Natural killer cell (primary cell): ENCODE measurements around the gene TLR4. TPM values are rescaled to one million over a fixed set of nuclear protein-coding genes. Genes with fewer than 3 reads are reported as not detected.

Experiments
- ATAC-seq, 3 donors: fragments of 150-1000 bp in 2 of 3; fragments of 200-7000 bp in 1 of 3; cut with Tn5 transposase; 1 replicate in 1 of 3; 2 replicates in 2 of 3; pipeline ENCODE4 v1.10.0; 2021; ENCODE audit warnings: mild to moderate bottlenecking in 2 of 3, moderate library complexity in 2 of 3
- DNase-seq, 2 donors: peaks; one replicate each; pipeline versions ENCODE4 v3.0.0 to v3.0.0-alpha.2; 2013 to 2021; ENCODE audit warnings: mixed read lengths in 1 of 2
- H3K27ac ChIP-seq: one replicate; pipeline ENCODE4 v1.5.1; 2013; ENCODE audit warnings: mild to moderate bottlenecking, low read length
- H3K27me3 ChIP-seq: one replicate; pipeline ENCODE4 v1.6.1; 2013; ENCODE audit warnings: low read length; ENCODE audit not compliant: control insufficient read depth, insufficient read depth
- H3K36me3 ChIP-seq: one replicate; pipeline ENCODE4 v1.6.1; 2013; ENCODE audit warnings: low read length; ENCODE audit not compliant: control insufficient read depth, insufficient read depth
- H3K4me1 ChIP-seq: one replicate; pipeline ENCODE4 v1.6.1; 2013; ENCODE audit warnings: low read length; ENCODE audit not compliant: control insufficient read depth, insufficient read depth
- H3K4me3 ChIP-seq: one replicate; pipeline ENCODE4 v1.5.1; 2013; ENCODE audit warnings: low read length
- H3K9me3 ChIP-seq: one replicate; pipeline ENCODE4 v1.6.1; 2013; ENCODE audit warnings: low read length; ENCODE audit not compliant: control insufficient read depth, insufficient read depth
- H3K27ac Mint-ChIP-seq, 2 donors: one replicate each; pipeline ENCODE4 v1.8.0; 2022; ENCODE audit warnings: mild to moderate bottlenecking in 2 of 2, mixed read lengths in 2 of 2, moderate library complexity in 1 of 2
- H3K27me3 Mint-ChIP-seq, 2 donors: one replicate each; pipeline ENCODE4 v1.8.0; 2022; ENCODE audit warnings: low read depth in 2 of 2, mixed read lengths in 2 of 2
- H3K36me3 Mint-ChIP-seq: one replicate; pipeline ENCODE4 v1.8.0; 2022; ENCODE audit warnings: mixed read lengths
- H3K4me1 Mint-ChIP-seq, 2 donors: one replicate each; pipeline ENCODE4 v1.8.0; 2022; ENCODE audit warnings: mixed read lengths in 2 of 2
- H3K4me3 Mint-ChIP-seq: one replicate; pipeline ENCODE4 v1.8.0; 2022; ENCODE audit warnings: mild to moderate bottlenecking, moderate library complexity, mixed read lengths
- H3K9me3 Mint-ChIP-seq, 2 donors: one replicate each; pipeline ENCODE4 v1.8.0; 2022; ENCODE audit warnings: mixed read lengths in 2 of 2
- WGBS: methylation state at CpG from one replicate; pipeline ENCODE4 v1.1.7; 2013; ENCODE audit warnings: missing lambda C conversion rate; ENCODE audit not compliant: insufficient coverage; 5-methylcytosine and 5-hydroxymethylcytosine counted together
- intact Hi-C: fragments of 100-400 bp; cut with micrococcal nuclease; formaldehyde crosslinking; loops from one replicate; pipeline ENCODE4 v1.14.2; 2022
- total RNA-seq, 4 donors: library from RNA; stranded (reverse); fragments of 120-200 nt in 1 of 4; gene quantifications; one replicate each; pipeline versions ENCODE4 v1.2.3 to v1.2.4, GENCODE V29; 2013 to 2022
- TF ChIP-seq, protein P1 (sequence below): fragments of 200-600 bp; IDR thresholded peaks from one replicate; pipeline ENCODE4 v1.8.0; 2022; ENCODE audit warnings: antibody characterized with exemption

Gene TLR4
- total RNA-seq, 3 donors from 2014 or later (not counting 1 experiment from before 2014, with no cell fraction given): 1.4 to 15.4 (median 2.2) TPM

DNA sequence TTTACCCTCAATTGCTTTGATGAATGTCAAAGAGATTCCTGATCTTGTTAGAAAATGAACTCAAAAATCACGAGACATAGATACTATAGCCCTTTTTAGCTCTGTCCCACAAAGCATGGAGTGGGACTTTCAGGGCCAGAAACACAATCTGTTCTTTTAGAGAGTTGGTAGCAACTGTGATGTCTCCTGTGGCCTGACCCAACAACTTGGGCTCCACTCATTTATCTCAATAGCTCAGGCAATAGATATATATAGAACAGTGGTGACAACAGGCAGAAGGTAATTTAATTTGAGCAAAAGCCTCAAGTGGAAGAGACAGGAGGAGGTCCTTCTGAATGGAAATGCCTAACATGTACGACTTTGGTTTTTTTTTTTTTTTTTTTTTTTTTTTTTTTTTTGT, 25.2 kb downstream of the TLR4 start:
- 89% methylated on average over 2 of the region's 2 CpGs for WGBS
- intact Hi-C loops: no loop called here
- Mint-ChIP-seq H3K9me3 (no peaks in the 10 kb centered on the region), H3K4me1 (no peaks in the 10 kb centered on the region), H3K36me3 (no peaks in the 10 kb centered on the region), H3K27me3 (peaks cover 0 to 3% of the 10 kb centered on the region in 2 donors), H3K27ac (no peak overlapping the region), H3K4me3 (no peak overlapping the region)
- no peaks in the 10 kb centered on the region for H3K36me3 ChIP-seq
- no peaks in the 10 kb centered on the region for H3K9me3 ChIP-seq
- ATAC-seq (no peak), DNase-seq (no peak)
- TF ChIP-seq, protein P1, sequence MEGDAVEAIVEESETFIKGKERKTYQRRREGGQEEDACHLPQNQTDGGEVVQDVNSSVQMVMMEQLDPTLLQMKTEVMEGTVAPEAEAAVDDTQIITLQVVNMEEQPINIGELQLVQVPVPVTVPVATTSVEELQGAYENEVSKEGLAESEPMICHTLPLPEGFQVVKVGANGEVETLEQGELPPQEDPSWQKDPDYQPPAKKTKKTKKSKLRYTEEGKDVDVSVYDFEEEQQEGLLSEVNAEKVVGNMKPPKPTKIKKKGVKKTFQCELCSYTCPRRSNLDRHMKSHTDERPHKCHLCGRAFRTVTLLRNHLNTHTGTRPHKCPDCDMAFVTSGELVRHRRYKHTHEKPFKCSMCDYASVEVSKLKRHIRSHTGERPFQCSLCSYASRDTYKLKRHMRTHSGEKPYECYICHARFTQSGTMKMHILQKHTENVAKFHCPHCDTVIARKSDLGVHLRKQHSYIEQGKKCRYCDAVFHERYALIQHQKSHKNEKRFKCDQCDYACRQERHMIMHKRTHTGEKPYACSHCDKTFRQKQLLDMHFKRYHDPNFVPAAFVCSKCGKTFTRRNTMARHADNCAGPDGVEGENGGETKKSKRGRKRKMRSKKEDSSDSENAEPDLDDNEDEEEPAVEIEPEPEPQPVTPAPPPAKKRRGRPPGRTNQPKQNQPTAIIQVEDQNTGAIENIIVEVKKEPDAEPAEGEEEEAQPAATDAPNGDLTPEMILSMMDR: no peak
- no peaks in the 10 kb centered on the region for H3K4me1 ChIP-seq
- no peak overlapping the region for H3K27ac ChIP-seq
- no peak overlapping the region for H3K4me3 ChIP-seq
- H3K27me3 ChIP-seq: no peaks in the 10 kb centered on the region

DNA sequence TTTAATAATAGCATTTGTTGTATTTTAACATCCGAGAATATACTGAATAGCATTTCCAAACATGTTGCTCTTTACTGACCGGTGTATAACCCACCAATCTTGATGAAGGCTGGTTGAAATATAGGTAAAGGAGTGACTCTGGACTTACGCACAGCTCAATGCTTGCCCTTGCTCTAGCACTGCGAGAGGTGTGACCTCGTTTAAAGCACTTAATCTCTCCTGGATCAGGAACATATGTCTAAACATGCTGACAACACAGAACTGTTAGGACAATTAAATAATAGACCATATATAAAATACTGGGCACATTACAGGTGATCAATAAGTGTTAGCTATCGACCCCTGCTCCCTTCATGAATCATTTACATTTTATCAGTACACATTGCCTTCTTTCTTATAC, 28.3 kb downstream of the TLR4 start:
- Histone ChIP-seq H3K9me3 (no peaks in the 10 kb centered on the region), H3K27me3 (no peaks in the 10 kb centered on the region), H3K4me1 (no peaks in the 10 kb centered on the region), H3K4me3 (no peak overlapping the region), H3K36me3 (no peaks in the 10 kb centered on the region), H3K27ac (no peak overlapping the region)
- H3K27me3 Mint-ChIP-seq: peaks cover 0 to 2% of the 10 kb centered on the region in 2 donors
- H3K36me3 Mint-ChIP-seq: no peaks in the 10 kb centered on the region
- intact Hi-C loops: no loop called here
- H3K9me3 Mint-ChIP-seq: no peaks in the 10 kb centered on the region
- no peak overlapping the region for H3K27ac Mint-ChIP-seq
- 83% methylated on average over 6 of the region's 6 CpGs for WGBS
- ATAC-seq: no peak
- TF ChIP-seq, protein P1: no peak
- H3K4me1 Mint-ChIP-seq: no peaks in the 10 kb centered on the region
- no peak overlapping the region for H3K4me3 Mint-ChIP-seq
- DNase-seq: no peak

DNA sequence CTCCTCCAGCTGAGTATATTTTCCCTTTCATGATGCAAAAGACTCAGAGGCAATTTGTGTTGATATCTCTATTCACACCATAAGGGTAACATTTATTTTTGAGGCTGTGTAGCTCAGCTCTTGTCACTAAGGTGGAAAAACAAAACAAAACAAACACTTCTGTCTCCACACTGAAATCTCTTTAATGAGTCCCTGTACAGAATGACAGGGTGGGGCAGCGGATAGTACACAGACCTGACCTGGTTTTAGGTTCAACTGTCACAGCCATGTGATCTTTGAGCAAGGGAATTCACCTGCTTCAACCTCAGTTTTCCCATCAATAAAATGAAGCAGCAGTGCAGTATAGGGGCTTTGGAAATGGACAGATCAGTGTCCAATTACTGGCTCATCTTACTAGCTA, 29.3 kb downstream of the TLR4 start:
- peaks cover 0 to 2% of the 10 kb centered on the region in 2 donors for H3K27me3 Mint-ChIP-seq
- TF ChIP-seq, protein P1: no peak
- no peaks in the 10 kb centered on the region for H3K36me3 Mint-ChIP-seq
- H3K4me3 ChIP-seq: no peak overlapping the region
- no peak overlapping the region for H3K27ac Mint-ChIP-seq
- WGBS: 75% methylated on average over 1 of the region's 1 CpG
- no peak overlapping the region for H3K27ac ChIP-seq
- no peak for DNase-seq
- no peaks in the 10 kb centered on the region for H3K9me3 ChIP-seq
- H3K4me3 Mint-ChIP-seq: no peak overlapping the region
- no peaks in the 10 kb centered on the region for H3K4me1 Mint-ChIP-seq
- intact Hi-C loops: no loop called here
- no peaks in the 10 kb centered on the region for H3K9me3 Mint-ChIP-seq
- no peak for ATAC-seq
- H3K36me3 ChIP-seq: no peaks in the 10 kb centered on the region
- no peaks in the 10 kb centered on the region for H3K4me1 ChIP-seq
- H3K27me3 ChIP-seq: no peaks in the 10 kb centered on the region

DNA sequence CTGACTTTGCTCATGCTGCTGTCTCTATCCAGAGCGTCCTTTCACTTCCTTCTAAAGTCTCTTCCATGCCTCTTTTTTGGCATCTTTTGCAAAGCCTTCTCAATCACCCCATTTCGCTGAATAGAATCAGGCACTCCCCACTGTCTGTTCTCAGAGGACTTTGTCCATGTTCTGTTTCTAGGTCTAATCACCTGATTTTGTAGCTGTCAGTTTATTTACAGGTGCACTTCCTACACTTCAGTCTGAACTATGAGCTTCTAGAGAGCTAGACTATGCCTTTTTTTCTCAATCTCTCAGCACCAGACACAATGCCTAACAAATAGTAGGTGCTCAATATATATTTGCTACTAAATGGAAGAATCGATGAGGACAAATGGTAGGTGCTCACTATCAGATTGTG, 29.9 kb downstream of the TLR4 start:
- no peak for ATAC-seq
- 91% methylated on average over 3 of the region's 3 CpGs for WGBS
- H3K36me3 Mint-ChIP-seq: no peaks in the 10 kb centered on the region
- Histone ChIP-seq H3K4me3 (no peak overlapping the region), H3K27ac (no peak overlapping the region), H3K4me1 (no peaks in the 10 kb centered on the region), H3K9me3 (no peaks in the 10 kb centered on the region), H3K36me3 (no peaks in the 10 kb centered on the region), H3K27me3 (no peaks in the 10 kb centered on the region)
- no peaks in the 10 kb centered on the region for H3K4me1 Mint-ChIP-seq
- no peak overlapping the region for H3K4me3 Mint-ChIP-seq
- peaks cover 0 to 2% of the 10 kb centered on the region in 2 donors for H3K27me3 Mint-ChIP-seq
- DNase-seq: no peak
- H3K9me3 Mint-ChIP-seq: no peaks in the 10 kb centered on the region
- intact Hi-C loops: no loop called here
- TF ChIP-seq, protein P1: no peak
- no peak overlapping the region for H3K27ac Mint-ChIP-seq
